Left renal pelvis (tissue), 4 donors: ENCODE data around the gene ANKRD22. TPM values are rescaled to one million over a fixed set of nuclear protein-coding genes. Genes with fewer than 3 reads are reported as not detected.

ENCODE experiments used
- DNase-seq, 4 donors: peaks; one replicate each; pipeline ENCODE4 v3.0.0-alpha.2; 2013; ENCODE audit warnings: low read depth in 4 of 4, low spot score in 3 of 4
- polyA plus RNA-seq, 4 donors: library from polyadenylated mRNA; unstranded; fragments of 120-200 nt; gene quantifications; one replicate each; pipeline ENCODE4 v1.2.1, GENCODE V29; 2013; ENCODE audit not compliant: insufficient read length in 4 of 4

Gene ANKRD22
- polyA plus RNA-seq, 4 donors: 0.10 to 0.73 (median 0.30) TPM

GRCh38 chr10:88803641-88804040, 48.0 kb downstream of the ANKRD22 start:
- no peak for DNase-seq

- DNase-seq: no peak
Measured at GRCh38 chr10:88802523-88803285, 48.9 kb downstream of the ANKRD22 start, which contains the start of gene LIPM. Gene LIPM, plus strand, starts transcription at chr10:88802730. Its CDS starts 167 bp downstream, at chr10:88802897.

GRCh38 chr10:88800152-88801125, 51.2 kb downstream of the ANKRD22 start:
- no peak for DNase-seq

GRCh38 chr10:88794731-88795130, 56.9 kb downstream of the ANKRD22 start:
- no peak for DNase-seq

DNA sequence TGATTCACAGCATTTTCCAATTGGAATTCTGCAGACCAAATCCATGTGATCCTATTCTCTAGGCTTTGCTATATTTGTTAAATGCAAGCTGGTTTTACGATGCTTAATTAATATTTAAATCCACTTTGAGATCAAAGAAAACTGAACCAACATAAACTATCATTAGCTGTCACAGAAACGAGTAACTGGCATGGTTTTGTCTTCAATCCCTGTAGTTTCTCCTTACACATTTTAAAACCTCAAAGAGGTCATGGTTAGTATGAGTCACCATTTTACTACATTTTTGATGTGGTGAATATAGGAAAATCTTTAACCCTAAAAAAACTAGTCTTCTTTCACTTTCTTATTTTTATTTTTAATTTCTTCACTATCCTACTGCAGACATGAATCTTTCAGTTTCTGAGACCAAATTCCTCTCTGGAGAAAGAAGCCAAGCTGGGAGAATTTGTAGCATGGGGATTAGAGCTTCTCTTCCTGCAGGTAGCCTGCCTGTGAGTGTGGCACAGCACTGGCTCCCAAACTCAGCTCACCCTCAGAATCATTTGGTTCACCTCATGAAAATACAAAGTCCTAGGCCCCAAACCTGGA, 57.8 kb downstream of the ANKRD22 start:
- DNase-seq: no peak

DNA sequence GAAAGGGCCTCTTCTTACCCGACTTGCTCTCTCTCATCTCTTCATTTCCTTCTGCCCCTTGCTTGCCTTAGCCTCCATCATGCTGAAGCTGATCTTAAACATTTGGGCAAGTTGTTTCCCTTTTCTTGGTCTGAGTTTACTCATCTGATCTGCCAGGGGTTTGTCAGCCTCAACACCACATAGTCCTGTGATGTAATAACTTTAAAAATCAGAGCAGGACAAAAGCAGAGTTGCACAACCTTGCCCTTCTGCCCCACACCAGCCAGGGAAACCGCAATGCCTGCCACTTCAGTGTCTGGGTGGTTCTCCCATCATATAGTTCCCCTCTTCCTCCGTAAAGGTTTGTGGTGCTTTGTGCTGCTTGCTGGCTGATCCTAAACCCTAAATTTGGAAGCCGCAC, 59.0 kb downstream of the ANKRD22 start:
- no peak for DNase-seq

- no peak for DNase-seq
Measured at GRCh38 chr10:88791924-88792323, 59.7 kb downstream of the ANKRD22 start.

GRCh38 chr10:88788924-88789323, 62.7 kb downstream of the ANKRD22 start:
- no peak for DNase-seq

DNA sequence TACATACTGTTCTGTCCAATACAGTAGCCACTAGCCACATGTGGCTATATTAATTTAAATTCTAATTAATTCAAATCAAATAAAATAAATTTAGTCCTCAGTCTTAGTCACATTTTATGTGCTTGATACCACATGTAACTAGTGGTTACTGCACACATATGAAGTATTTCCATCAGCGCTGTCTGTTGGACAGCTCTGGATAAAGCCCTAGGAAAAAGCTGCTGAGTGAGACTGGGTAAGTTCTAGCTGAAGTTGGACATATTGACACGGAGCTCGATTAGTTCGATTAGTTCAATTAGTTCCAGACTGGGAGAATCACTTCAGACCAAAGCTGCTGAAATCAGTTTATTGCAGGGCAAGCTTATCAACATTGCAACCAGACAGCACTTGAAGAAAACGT, 64.2 kb downstream of the ANKRD22 start:
- DNase-seq: no peak

- DNase-seq: no peak
Measured at GRCh38 chr10:88786032-88786770, 65.4 kb downstream of the ANKRD22 start.

DNA sequence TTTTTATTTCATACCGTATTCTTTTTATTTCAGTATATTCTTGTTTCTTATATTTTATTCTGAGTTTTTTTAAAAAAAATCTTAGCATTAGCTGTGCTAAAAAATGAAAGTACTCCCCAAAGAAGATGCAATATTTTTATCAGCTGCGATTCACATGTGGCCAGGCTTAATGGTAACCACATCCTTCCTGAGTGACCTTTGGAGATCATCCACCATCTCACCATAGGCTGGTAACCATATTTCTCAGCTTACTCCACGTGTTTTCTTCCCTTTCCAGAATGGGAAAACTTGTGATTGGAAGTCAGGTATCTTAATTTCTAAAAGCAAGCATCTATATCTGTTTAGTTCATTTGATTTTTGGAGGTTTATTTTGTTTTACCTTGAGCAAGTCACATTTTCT, 67.9 kb downstream of the ANKRD22 start:
- DNase-seq: no peak

- DNase-seq: no peak
Measured at GRCh38 chr10:88782222-88782621, 69.4 kb downstream of the ANKRD22 start.

DNA sequence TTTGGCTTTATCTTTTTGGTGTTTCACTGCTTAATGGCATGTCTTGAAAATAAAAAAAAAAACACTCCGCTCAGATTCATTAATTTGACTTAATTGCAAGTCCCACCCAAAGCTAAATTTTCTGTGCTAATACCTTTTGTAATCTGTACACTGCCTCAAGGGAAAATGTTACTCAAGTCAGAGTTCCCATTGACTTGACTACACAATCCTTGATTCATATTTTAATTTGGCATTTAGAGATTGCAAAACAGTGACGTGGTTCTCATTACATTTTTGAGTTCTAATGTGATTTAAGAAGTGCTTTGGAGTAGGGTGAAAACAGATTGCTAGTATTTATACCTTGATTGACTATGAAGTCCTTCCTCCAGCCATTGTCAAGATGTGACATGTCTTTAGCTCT, 70.4 kb downstream of the ANKRD22 start:
- DNase-seq: no peak

Other genes starting within 250 kb of the ANKRD22 start
- under 1 TPM in 3 of 4 donors, not detected in 1; 0.14 to 0.41 (median 0.36) TPM for gene LIPF, start 187.4 kb downstream of the ANKRD22 start, polyA plus RNA-seq
- gene LIPK, start 145.6 kb downstream of the ANKRD22 start, polyA plus RNA-seq: not detected
- under 1 TPM in 1 of 4 donors, not detected in 3; 0.11 TPM for gene LIPN, start 91.8 kb downstream of the ANKRD22 start, polyA plus RNA-seq
- gene LIPM, start 49.1 kb downstream of the ANKRD22 start, polyA plus RNA-seq: not detected
- 1 to 10 TPM; 2.0 to 3.3 (median 2.1) TPM for gene STAMBPL1, start 28.4 kb upstream of the ANKRD22 start, polyA plus RNA-seq
- 100 to 1,000 TPM; 157 to 230 (median 215) TPM for gene ACTA2, start 100.9 kb upstream of the ANKRD22 start, polyA plus RNA-seq
- 10 to 100 TPM; 10.3 to 13.6 (median 12.0) TPM for gene FAS, start 139.0 kb upstream of the ANKRD22 start, polyA plus RNA-seq